Endothelial cell of umbilical vein (primary cell): ENCODE results near the gene CPNE5. TPM values are rescaled to one million over a fixed set of nuclear protein-coding genes. Genes with fewer than 3 reads are reported as not detected.

Experiments used
- BruUV-seq: library from RNA; stranded (reverse); fragments of 400-500 nt; replicated peaks from 2 replicates; lab custom pipeline; 2021; lab: Mats Ljungman, UMichigan
- CTCF ChIA-PET: fragments of 300-600, 350-600 bp; sonication (Branson Sonifier 250); formaldehyde crosslinking; loops from one replicate; lab custom pipeline; 2021; ENCODE audit warnings: antibody characterized with exemption, inconsistent platforms; lab: Charles Lee
- POLR2A ChIA-PET: fragments of 300-600, 350-600 bp; sonication (Branson Sonifier 250); formaldehyde crosslinking; loops from one replicate; lab custom pipeline; 2021; ENCODE audit warnings: antibody characterized with exemption, inconsistent platforms; lab: Charles Lee
- DNase-seq: peaks from one replicate; pipeline ENCODE4 v3.0.0-alpha.2; 2011; ENCODE audit warnings: low read depth, low spot score
- FAIRE-seq: peaks from 2 replicates; lab custom pipeline; 2011; peaks lifted over from hg19 to GRCh38; lab: Jason Lieb, UNC
- H2AFZ ChIP-seq: 2 replicates; pipeline ENCODE4 v1.6.0; 2012; ENCODE audit warnings: low read depth, low read length, control low read depth, inconsistent platforms
- H3K27ac ChIP-seq: 2 replicates; pipeline ENCODE4 v1.5.1; 2011; ENCODE audit warnings: low read depth, mild to moderate bottlenecking, control low read depth, low read length, moderate library complexity; ENCODE audit not compliant: insufficient read depth
- H3K27me3 ChIP-seq, 2 experiments: 2 replicates each; pipeline versions ENCODE4 v1.6.0 to v1.6.1; 2011; ENCODE audit warnings: low read length in 2 of 2, mixed read lengths in 1 of 2; ENCODE audit not compliant: control insufficient read depth in 2 of 2, insufficient read depth in 2 of 2
- H3K36me3 ChIP-seq, 2 experiments: 2 replicates in 1 of 2; 3 replicates in 1 of 2; pipeline ENCODE4 v1.5.1; 2011; ENCODE audit warnings: low read length in 2 of 2, mild to moderate bottlenecking in 1 of 2, moderate library complexity in 1 of 2; ENCODE audit not compliant: control insufficient read depth in 2 of 2, insufficient read depth in 2 of 2; ENCODE audit errors: extremely low read depth in 1 of 2
- H3K4me1 ChIP-seq: 3 replicates; pipeline ENCODE4 v1.5.1; 2011; ENCODE audit warnings: mild to moderate bottlenecking, low read length; ENCODE audit not compliant: control insufficient read depth, insufficient read depth; ENCODE audit errors: extremely low read depth
- H3K4me2 ChIP-seq: 2 replicates; pipeline ENCODE4 v1.6.1; 2011; ENCODE audit warnings: low read length, control low read depth, mixed read lengths; ENCODE audit not compliant: insufficient read depth
- H3K4me3 ChIP-seq, 3 experiments: fragments of 200-600 bp in 1 of 3; sonication (generic), shearing (Covaris generic) in 1 of 3; replicated peaks in 1 of 3; 2 replicates each; pipeline ENCODE4 v1.5.1; 2011 to 2016; ENCODE audit warnings: control low read depth in 3 of 3, low read length in 3 of 3, mild to moderate bottlenecking in 2 of 3, inconsistent platforms in 1 of 3, low read depth in 1 of 3, moderate library complexity in 1 of 3; ENCODE audit not compliant: insufficient read depth in 1 of 3
- H3K79me2 ChIP-seq: 2 replicates; pipeline ENCODE4 v1.6.0; 2012; ENCODE audit warnings: low read length, inconsistent platforms; ENCODE audit not compliant: control insufficient read depth, insufficient read depth
- H3K9ac ChIP-seq: replicated peaks from 2 replicates; pipeline ENCODE3; 2011; ENCODE audit warnings: low read length, control low read depth; ENCODE audit not compliant: insufficient read depth; ENCODE audit errors: extremely low read depth
- H3K9me1 ChIP-seq: replicated peaks from 3 replicates; pipeline ENCODE4 v1.6.0; 2011; ENCODE audit warnings: mild to moderate bottlenecking, low read length; ENCODE audit not compliant: control insufficient read depth, insufficient read depth; ENCODE audit errors: extremely low read depth
- H3K9me3 ChIP-seq: replicated peaks from 2 replicates; pipeline ENCODE4 v1.5.1; 2012; ENCODE audit warnings: low read length, inconsistent platforms; ENCODE audit not compliant: control insufficient read depth, insufficient read depth
- H4K20me1 ChIP-seq: replicated peaks from 2 replicates; pipeline ENCODE3; 2011; ENCODE audit warnings: mild to moderate bottlenecking, low read length; ENCODE audit not compliant: control insufficient read depth, insufficient read depth; ENCODE audit errors: extremely low read depth
- GATA2 ChIP-seq: IDR thresholded peaks from 2 replicates; pipeline ENCODE4 v1.7.0; 2011; ENCODE audit warnings: low read depth, mild to moderate bottlenecking, moderate library complexity, mixed read lengths, low read length; ENCODE audit not compliant: insufficient read length, insufficient read depth
- POLR2AphosphoS5 ChIP-seq: IDR thresholded peaks from 2 replicates; pipeline ENCODE4 v1.6.1; 2012; ENCODE audit warnings: low read depth, mild to moderate bottlenecking, control low read depth, low read length, moderate library complexity; ENCODE audit not compliant: insufficient read depth
- dilution Hi-C: fragments of 300-500 bp; cut with MboI; formaldehyde crosslinking; loops from one replicate; pipeline ENCODE4 v1.15.0; 2019; ENCODE audit warnings: low sequenced_read_pairs; ENCODE audit not compliant: extremely low pct_ligation_motif_present
- intact Hi-C: fragments of 100-400 bp; cut with micrococcal nuclease; formaldehyde crosslinking; loops from one replicate; pipeline ENCODE4 v1.10.0; 2022
- polyA plus RNA-seq, 4 experiments: library from polyadenylated mRNA; depleted of rRNA in 3 of 4; stranded (reverse) in 3 of 4; unstranded in 1 of 4; fragments of >200 nt; gene quantifications; 2 replicates each; pipeline versions ENCODE4 v1.2.1 to v1.2.3, GENCODE V29; 2011 to 2012; ENCODE audit warnings: missing spikeins in 1 of 4
- total RNA-seq: library from RNA; stranded (reverse); gene quantifications from 2 replicates; pipeline ENCODE4 v1.2.3, GENCODE V29; 2021
- TF ChIP-seq, protein P1 (sequence below), 2 donors: IDR thresholded peaks; 1 replicate in 1 of 2; 2 replicates in 1 of 2; pipeline ENCODE4 v1.5.1; 2011; ENCODE audit warnings: low read length in 2 of 2, mild to moderate bottlenecking in 2 of 2, moderate library complexity in 2 of 2, control low read depth in 1 of 2, inconsistent platforms in 1 of 2, low read depth in 1 of 2; ENCODE audit not compliant: insufficient read depth in 1 of 2; ENCODE audit errors: extremely low read depth in 1 of 2
- TF ChIP-seq, protein P2 (sequence below): IDR thresholded peaks from 2 replicates; pipeline ENCODE4 v1.6.1; 2011; ENCODE audit not compliant: insufficient read depth, insufficient read length

Gene CPNE5
- total and polyA plus RNA-seq, 2 donors (not counting 3 experiments of a cell fraction or from before 2014, with no cell fraction given), result 18.8 to 49.4 TPM

- BruUV-seq, result no TSS peak
- Histone ChIP-seq H3K9me3 (no peaks in the 10 kb centered on the region), H3K9me1 (no peaks in the 10 kb centered on the region), H2AFZ (no peak overlapping the region), H3K4me3 (no peak overlapping the region), H3K4me2 (no peak overlapping the region), H3K4me1 (peaks cover 30% of the 10 kb centered on the region), H3K9ac (no peak overlapping the region), H3K27ac (no peak overlapping the region), H4K20me1 (no peaks in the 10 kb centered on the region), H3K79me2 (no peaks in the 10 kb centered on the region), H3K36me3 (peaks cover 2 to 9% of the 10 kb centered on the region in 2 experiments), H3K27me3 (no peaks in the 10 kb centered on the region)
- ChIA-PET CTCF (interaction anchor here (0.6 to 8.7 kb wide), 31 partner anchors 9 to 359 kb away, joined by 3 to 552 read pairs (median 11); partner anchors contain the start of genes C6orf89, MTCH1 and PPIL1), POLR2A (no interaction called here)
- DNase-seq (peak; percentile 81), FAIRE-seq (peak; percentile 88)
- dilution Hi-C loops, result loop anchor here (5.0 kb wide), 1 partner anchor 39 kb away; no protein-coding TSS in a partner anchor
- intact Hi-C loops, result loop anchor here (1.0 to 10.0 kb wide), 6 partner anchors 24 to 226 kb away; no protein-coding TSS in a partner anchor
- TF ChIP-seq GATA2, result no peak
- TF ChIP-seq, protein P1, sequence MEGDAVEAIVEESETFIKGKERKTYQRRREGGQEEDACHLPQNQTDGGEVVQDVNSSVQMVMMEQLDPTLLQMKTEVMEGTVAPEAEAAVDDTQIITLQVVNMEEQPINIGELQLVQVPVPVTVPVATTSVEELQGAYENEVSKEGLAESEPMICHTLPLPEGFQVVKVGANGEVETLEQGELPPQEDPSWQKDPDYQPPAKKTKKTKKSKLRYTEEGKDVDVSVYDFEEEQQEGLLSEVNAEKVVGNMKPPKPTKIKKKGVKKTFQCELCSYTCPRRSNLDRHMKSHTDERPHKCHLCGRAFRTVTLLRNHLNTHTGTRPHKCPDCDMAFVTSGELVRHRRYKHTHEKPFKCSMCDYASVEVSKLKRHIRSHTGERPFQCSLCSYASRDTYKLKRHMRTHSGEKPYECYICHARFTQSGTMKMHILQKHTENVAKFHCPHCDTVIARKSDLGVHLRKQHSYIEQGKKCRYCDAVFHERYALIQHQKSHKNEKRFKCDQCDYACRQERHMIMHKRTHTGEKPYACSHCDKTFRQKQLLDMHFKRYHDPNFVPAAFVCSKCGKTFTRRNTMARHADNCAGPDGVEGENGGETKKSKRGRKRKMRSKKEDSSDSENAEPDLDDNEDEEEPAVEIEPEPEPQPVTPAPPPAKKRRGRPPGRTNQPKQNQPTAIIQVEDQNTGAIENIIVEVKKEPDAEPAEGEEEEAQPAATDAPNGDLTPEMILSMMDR (IDR thresholded peaks at IDR 0.05; ENCODE audit: extremely low read depth in 1 of 2, insufficient read depth in 1 of 2, low read depth in 1 of 2, low read length in 2 of 2), result peak; percentile 70 to 85
- TF ChIP-seq POLR2AphosphoS5, result no peak
- TF ChIP-seq, protein P2, sequence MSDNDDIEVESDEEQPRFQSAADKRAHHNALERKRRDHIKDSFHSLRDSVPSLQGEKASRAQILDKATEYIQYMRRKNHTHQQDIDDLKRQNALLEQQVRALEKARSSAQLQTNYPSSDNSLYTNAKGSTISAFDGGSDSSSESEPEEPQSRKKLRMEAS, result no peak
Observed at GRCh38 chr6:36851149-36851614, 11.9 kb upstream of the CPNE5 start.
